ENCODE results near the gene CSNK2A1.

DNA sequence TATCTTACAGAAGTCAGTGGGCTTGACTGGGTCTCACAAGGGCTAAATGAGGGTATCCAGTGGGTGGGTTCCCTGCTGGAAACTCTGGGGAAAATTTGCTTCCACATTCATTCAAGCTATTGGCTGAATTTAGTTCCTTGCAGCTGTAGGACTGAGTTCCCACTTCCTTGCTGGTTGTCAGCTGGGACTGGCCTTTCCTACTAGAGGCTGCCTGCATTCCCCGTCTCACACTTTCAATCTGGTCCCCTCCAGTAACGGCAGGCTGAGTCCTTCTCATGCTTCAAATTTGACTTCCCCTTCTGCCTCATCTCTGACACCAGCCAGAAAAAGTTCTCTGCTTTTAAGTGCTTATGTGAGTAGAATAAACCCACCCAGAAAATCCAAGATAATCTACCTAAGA lies 4.4 kb downstream of the CSNK2A1 start:
- TF ChIP-seq, protein P1, sequence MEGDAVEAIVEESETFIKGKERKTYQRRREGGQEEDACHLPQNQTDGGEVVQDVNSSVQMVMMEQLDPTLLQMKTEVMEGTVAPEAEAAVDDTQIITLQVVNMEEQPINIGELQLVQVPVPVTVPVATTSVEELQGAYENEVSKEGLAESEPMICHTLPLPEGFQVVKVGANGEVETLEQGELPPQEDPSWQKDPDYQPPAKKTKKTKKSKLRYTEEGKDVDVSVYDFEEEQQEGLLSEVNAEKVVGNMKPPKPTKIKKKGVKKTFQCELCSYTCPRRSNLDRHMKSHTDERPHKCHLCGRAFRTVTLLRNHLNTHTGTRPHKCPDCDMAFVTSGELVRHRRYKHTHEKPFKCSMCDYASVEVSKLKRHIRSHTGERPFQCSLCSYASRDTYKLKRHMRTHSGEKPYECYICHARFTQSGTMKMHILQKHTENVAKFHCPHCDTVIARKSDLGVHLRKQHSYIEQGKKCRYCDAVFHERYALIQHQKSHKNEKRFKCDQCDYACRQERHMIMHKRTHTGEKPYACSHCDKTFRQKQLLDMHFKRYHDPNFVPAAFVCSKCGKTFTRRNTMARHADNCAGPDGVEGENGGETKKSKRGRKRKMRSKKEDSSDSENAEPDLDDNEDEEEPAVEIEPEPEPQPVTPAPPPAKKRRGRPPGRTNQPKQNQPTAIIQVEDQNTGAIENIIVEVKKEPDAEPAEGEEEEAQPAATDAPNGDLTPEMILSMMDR (IDR thresholded peaks at IDR 0.05): no peak
- TF ChIP-seq POLR2A (IDR thresholded peaks at IDR 0.05): no peak
